Measurements from ENCODE around the gene LSM14B.
"Not testable (repeated sequence)": the region's sequence is repeated elsewhere in the genome, so short reads cannot be mapped to it uniquely, and the experiment has no call there.

Gene LSM14B

DNA sequence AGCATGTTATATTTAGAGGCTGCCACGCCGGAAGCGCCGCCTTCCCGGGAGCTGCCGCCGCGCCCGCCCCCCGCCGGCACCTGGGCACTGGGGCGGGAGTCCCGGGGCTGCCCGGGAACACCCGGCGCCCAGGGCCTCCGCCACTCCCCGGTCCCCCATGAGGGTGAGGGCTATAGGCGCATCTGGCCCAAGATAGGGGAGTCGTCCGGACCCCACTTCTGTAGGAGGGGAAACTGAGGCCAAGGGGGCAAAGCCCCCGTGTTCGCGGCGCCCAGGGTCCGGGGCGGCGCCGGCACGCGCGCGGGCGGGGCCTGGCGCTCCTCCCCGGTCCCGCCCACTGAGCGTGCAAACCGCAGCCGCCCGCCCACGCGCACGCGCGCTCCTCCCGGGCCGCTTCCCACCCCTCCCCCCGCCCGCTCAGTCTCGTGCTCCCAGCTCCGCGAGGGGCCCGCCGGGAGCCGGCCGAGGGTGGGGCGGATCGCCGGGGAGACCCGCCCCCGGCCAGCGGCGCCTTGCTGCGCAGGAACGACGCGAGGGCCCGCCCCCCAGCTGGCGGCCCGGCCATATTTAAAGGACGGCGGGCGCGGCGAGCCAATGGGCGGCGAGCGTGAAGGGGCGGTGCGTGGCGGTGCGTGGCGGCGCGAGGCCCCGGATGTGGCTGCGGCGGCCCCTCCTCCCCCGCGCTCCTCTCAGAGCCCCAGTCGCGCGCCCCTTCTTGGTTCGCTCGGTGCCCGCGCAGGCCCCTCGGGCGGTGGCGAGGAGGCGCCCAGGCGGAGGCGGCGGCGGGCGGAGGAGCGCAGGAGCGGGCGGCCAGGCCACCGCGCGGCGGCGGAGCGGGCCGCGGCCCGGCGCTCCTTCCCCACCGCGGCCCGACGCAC, at the start of gene LSM14B:
Gene LSM14B, plus strand, starts transcription at position 700 of the 878 bp plus-strand sequence. CDS start 192 bp downstream, outside the sequence.
- H3K27ac Mint-ChIP-seq = peak within 1 kb of the TSS; percentile 53
- H3K27me3 Mint-ChIP-seq = no peaks in the 10 kb centered on the region
- H3K9me3 Mint-ChIP-seq = no peaks in the 10 kb centered on the region
- peaks cover 15% of the 10 kb centered on the region for H3K4me1 Mint-ChIP-seq
- peak; percentile 83 for ATAC-seq (ENCODE audit: low read depth)
- peak; percentile 87 to 96 for DNase-seq (ENCODE audit: low spot score in 2 of 2)
- H3K4me3 Mint-ChIP-seq = peak within 1 kb of the TSS; percentile 85
- H3K36me3 Mint-ChIP-seq = peaks cover 10% of the 10 kb centered on the region

- H3K9me3 Mint-ChIP-seq = peaks cover 15% of the 10 kb centered on the region
- no peak overlapping the region for H3K27ac Mint-ChIP-seq
- H3K36me3 Mint-ChIP-seq = peaks cover 10% of the 10 kb centered on the region
- peaks cover 3% of the 10 kb centered on the region for H3K27me3 Mint-ChIP-seq
- H3K4me3 Mint-ChIP-seq = no peak overlapping the region
- H3K4me1 Mint-ChIP-seq = no peaks in the 10 kb centered on the region
- DNase-seq (ENCODE audit: low spot score in 2 of 2) (no peak), ATAC-seq (ENCODE audit: low read depth) (no peak)
These were observed 49.0 kb upstream of the LSM14B start for GRCh38 chr20:62073323-62073722.

DNA sequence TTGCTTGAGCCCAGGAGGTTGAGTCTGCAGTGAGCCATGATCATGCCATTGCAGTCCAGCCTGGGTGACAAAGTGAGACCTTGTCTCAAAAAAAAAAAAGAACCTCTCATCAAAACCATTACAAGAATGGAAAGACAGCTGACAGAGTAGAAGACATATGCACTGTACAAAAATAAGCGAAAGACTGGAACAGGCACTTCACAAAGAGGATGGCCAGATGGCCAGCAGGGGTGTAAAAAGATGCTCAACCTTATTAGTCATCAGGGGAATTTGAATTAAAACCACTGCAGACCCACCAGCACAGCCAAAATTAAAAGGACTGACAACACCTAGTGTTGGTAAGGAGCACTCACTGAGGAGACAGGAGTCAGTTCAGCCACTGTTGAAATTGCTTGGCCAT, 43.1 kb upstream of the LSM14B start:
- H3K27me3 Mint-ChIP-seq = peaks cover 13% of the 10 kb centered on the region
- H3K27ac Mint-ChIP-seq = no peak overlapping the region
- peaks cover 16% of the 10 kb centered on the region for H3K9me3 Mint-ChIP-seq
- ATAC-seq (ENCODE audit: low read depth) (no peak), DNase-seq (ENCODE audit: low spot score in 2 of 2) (no peak)
- H3K4me1 Mint-ChIP-seq = no peaks in the 10 kb centered on the region
- H3K36me3 Mint-ChIP-seq = peaks cover 8% of the 10 kb centered on the region
- no peak overlapping the region for H3K4me3 Mint-ChIP-seq

DNA sequence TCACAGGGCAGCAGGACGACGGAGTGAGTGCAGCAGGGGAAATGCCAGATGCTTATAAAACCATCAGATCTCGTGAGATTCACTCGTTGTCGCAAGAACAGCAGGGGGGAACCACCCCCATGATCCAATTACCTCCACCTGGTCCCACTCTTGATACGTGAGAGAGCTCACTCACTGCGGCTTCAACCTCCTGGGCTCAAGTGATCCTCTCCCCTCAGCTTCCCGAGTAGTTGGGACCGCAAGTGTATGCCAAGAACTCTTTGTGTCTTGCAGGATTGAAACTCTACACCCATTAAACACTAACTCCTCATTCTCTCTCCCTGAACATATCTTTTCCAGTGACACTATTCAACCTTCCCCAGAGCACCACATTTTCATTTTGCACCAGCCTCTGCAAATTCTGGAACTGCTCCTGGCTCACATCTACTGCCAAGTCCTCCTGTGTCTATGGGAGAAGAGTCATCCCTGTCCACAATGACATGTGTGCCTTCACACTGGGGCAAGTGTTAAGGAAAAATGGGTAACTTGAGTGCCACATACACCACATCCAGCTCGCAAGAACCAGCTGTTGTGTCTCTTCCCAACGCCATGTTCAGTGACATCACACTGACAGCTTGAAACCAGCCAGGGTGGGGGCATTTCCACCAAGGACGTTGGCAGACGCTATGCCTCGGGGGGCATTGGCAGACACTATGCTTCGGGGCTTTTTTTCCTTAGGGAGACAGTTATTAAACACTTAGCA, 41.9 kb upstream of the LSM14B start:
- H3K9me3 Mint-ChIP-seq = peaks cover 14% of the 10 kb centered on the region
- peaks cover 13% of the 10 kb centered on the region for H3K27me3 Mint-ChIP-seq
- ATAC-seq (ENCODE audit: low read depth) (no peak), DNase-seq (ENCODE audit: low spot score in 2 of 2) (no peak)
- no peak overlapping the region for H3K27ac Mint-ChIP-seq
- peaks cover 6% of the 10 kb centered on the region for H3K36me3 Mint-ChIP-seq
- no peak overlapping the region for H3K4me3 Mint-ChIP-seq
- H3K4me1 Mint-ChIP-seq = no peaks in the 10 kb centered on the region

DNA sequence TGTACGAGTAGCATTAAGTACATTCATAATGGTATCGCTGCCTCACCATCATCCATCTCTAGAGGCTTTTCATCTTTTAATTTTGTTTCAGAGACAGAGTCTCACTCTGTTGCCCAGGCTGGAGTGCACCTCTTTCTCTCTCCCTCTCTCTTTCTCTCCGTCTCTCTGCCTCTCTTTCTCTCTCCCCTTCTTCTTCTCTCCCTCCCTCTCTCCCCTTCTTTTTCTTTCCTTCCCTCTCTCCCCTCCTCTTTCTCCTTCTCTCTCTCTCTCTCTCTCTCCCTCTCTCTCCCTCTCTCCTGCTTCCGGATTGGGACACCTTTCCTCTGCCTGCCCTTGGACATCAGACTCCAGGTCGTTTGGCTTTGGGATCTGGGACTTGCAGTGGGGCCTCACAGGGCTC, 39.0 kb upstream of the LSM14B start:
- Mint-ChIP-seq H3K27ac (no peak overlapping the region), H3K4me3 (no peak overlapping the region), H3K9me3 (peaks cover 8% of the 10 kb centered on the region), H3K36me3 (no peaks in the 10 kb centered on the region), H3K4me1 (no peaks in the 10 kb centered on the region), H3K27me3 (peaks cover 10% of the 10 kb centered on the region)
- DNase-seq (ENCODE audit: low spot score in 2 of 2) = no peak
- no peak for ATAC-seq (ENCODE audit: low read depth)

- H3K36me3 Mint-ChIP-seq; ATAC-seq (ENCODE audit: low read depth); H3K4me3 Mint-ChIP-seq; H3K27me3 Mint-ChIP-seq; H3K27ac Mint-ChIP-seq; H3K4me1 Mint-ChIP-seq; H3K9me3 Mint-ChIP-seq; DNase-seq (ENCODE audit: low spot score in 2 of 2): not testable (repeated sequence)
These were observed 38.1 kb upstream of the LSM14B start for GRCh38 chr20:62084224-62084623.

DNA sequence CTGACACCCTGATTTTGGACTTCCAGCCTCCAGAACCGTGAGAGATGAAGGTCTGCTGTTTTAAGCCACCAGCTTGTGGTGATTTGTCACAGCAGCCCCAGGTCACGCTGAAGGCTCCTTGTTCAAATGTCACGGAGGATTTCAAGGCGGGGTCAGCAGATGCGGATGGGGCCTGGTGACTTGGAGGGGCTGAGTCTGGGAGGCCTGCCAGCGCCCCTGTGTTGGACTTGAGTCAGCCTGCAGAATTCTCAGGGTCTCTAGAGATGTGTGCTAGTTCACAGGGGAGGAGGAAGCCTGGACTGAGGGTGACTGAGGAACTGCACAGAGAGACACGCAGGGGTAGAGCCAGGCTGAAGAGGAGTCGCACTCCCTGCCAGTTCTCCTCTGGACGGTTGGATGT, 37.1 kb upstream of the LSM14B start:
- Mint-ChIP-seq H3K27ac (no peak overlapping the region), H3K27me3 (peaks cover 10% of the 10 kb centered on the region), H3K4me3 (no peak overlapping the region), H3K36me3 (no peaks in the 10 kb centered on the region), H3K9me3 (peaks cover 5% of the 10 kb centered on the region), H3K4me1 (no peaks in the 10 kb centered on the region)
- no peak for DNase-seq (ENCODE audit: low spot score in 2 of 2)
- ATAC-seq (ENCODE audit: low read depth) = no peak

DNA sequence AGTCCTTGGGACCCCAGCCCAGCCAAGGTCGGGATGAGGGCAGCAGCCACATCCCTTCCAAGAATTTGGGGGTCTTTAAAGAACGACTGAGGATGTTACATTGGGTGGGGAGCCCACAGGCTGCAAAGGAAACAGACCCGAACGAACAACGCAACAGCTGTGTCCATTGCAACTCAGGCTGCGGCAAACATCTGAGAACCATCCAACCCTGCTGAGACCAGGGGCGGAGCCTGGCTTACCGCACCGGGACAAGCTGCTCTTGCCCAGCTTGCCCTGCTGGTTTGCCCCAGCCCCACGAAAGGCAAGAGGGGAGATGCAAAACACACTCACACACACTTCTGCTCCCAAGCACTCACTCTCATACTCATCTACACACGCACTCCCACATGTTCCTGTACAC, 35.0 kb upstream of the LSM14B start:
- Mint-ChIP-seq H3K4me3 (no peak overlapping the region), H3K27me3 (peaks cover 12% of the 10 kb centered on the region), H3K9me3 (no peaks in the 10 kb centered on the region), H3K4me1 (no peaks in the 10 kb centered on the region), H3K27ac (no peak overlapping the region), H3K36me3 (peaks cover 4% of the 10 kb centered on the region)
- ATAC-seq (ENCODE audit: low read depth) (no peak), DNase-seq (ENCODE audit: low spot score in 2 of 2) (no peak)

DNA sequence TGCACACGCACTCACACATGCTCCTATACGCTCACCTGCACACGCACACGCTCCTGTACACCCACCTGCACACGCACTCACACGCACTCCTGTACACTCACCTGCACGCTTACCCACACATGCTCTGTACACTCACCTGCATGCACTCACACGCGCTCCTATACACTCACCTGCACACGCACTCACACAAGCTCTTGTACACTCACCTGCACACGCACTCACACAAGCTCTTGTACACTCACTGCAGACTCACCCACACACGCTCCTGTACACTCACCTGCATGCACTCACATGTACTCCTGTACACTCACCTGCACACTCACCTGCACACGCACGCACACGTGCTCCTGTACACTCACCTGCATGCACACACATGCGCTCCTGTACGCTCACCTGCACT, 34.6 kb upstream of the LSM14B start:
- H3K27me3 Mint-ChIP-seq = peaks cover 12% of the 10 kb centered on the region
- ATAC-seq (ENCODE audit: low read depth) = no peak
- no peak for DNase-seq (ENCODE audit: low spot score in 2 of 2)
- H3K36me3 Mint-ChIP-seq = peaks cover 4% of the 10 kb centered on the region
- no peak overlapping the region for H3K4me3 Mint-ChIP-seq
- H3K9me3 Mint-ChIP-seq = no peaks in the 10 kb centered on the region
- no peak overlapping the region for H3K27ac Mint-ChIP-seq
- no peaks in the 10 kb centered on the region for H3K4me1 Mint-ChIP-seq

GRCh38 chr20:62088258-62089127, 33.8 kb upstream of the LSM14B start:
- no peak overlapping the region for H3K4me3 Mint-ChIP-seq
- H3K27me3 Mint-ChIP-seq = peaks cover 9% of the 10 kb centered on the region
- H3K4me1 Mint-ChIP-seq = no peaks in the 10 kb centered on the region

DNA sequence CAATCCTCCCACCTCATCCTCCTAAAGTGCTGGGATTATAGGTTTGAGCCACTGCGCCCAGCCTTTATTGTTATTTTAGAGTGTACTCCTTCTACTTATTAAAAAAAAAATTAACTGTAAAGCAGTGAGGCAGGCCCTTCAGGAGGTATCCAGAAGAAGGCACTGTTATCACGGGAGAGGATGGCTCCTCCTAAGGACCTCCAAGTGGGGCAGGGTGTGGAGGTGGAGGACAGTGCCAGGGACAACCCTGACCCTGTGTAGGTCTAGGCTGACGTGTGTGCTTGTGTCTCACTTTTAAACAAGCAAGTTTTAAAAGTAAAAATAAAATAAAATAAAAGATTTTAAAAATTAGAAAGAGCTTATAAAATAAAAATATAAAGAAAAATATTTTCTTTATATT, 32.9 kb upstream of the LSM14B start:
- ATAC-seq (ENCODE audit: low read depth) = no peak
- Mint-ChIP-seq H3K36me3 (peaks cover 4% of the 10 kb centered on the region), H3K27ac (no peak overlapping the region), H3K9me3 (peaks cover 2% of the 10 kb centered on the region), H3K4me3 (no peak overlapping the region), H3K4me1 (no peaks in the 10 kb centered on the region), H3K27me3 (peaks cover 10% of the 10 kb centered on the region)
- DNase-seq (ENCODE audit: low spot score in 2 of 2) = no peak

More at GRCh38 chr20:62088258-62089127, 33.8 kb upstream of the LSM14B start:
- no peak for DNase-seq (ENCODE audit: low spot score in 2 of 2)
- no peak for ATAC-seq (ENCODE audit: low read depth)
- Mint-ChIP-seq H3K9me3 (peaks cover 2% of the 10 kb centered on the region), H3K27ac (no peak overlapping the region), H3K36me3 (peaks cover 4% of the 10 kb centered on the region)

DNA sequence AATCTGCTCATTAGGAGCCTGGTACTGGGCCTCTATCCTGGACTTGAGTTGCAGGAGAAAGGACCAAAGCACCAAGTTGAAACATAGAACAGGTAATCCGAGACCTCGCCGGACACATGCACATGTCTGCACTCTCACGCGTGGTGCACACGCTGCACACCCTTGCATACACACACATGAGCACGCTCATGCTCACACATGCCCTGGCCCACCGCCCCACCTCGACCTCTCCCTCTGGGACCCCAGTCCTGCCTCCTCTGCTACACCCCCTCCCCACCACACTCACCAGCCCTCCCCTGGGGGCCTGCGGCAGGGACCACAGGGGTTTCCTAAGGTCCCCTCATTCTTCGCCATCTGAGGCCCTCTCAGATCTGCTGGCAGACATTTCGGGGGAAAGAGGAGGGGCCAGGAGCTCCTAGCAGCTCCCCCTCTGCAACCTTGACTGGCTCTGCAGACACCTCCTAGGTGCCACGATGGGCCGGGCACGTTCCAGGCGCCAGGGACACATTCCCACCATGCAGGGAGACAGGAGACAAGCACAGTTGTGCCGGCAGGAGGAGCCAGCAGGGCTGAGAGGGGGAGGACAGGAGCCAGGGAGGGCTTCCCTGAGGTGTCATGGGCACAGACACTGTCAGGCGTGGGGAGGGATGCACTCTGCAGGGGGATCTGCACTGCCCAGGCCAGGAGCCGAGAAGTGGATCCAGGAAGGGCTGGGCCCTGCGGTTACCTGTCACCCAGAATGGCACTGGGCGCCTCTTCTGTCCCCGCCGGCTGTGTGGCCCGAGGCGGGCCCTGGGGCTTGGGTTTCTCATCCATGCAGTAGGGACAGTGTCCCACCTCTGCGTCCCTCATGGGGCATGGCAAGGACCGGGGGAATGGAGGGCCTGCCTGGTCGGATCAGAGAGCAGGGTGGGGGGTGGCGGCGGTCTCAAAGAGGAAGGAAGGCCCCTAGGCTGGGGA, 25.6 kb upstream of the LSM14B start:
- Mint-ChIP-seq H3K4me3 (no peak overlapping the region), H3K27me3 (peaks cover 25% of the 10 kb centered on the region), H3K36me3 (peaks cover 7% of the 10 kb centered on the region), H3K27ac (no peak overlapping the region), H3K9me3 (peaks cover 13% of the 10 kb centered on the region), H3K4me1 (no peaks in the 10 kb centered on the region)
- ATAC-seq (ENCODE audit: low read depth) = no peak
- no peak for DNase-seq (ENCODE audit: low spot score in 2 of 2)

- peaks cover 13% of the 10 kb centered on the region for H3K9me3 Mint-ChIP-seq
- peaks cover 18% of the 10 kb centered on the region for H3K27me3 Mint-ChIP-seq
- DNase-seq (ENCODE audit: low spot score in 2 of 2) = no peak
- H3K4me1 Mint-ChIP-seq = no peaks in the 10 kb centered on the region
- ATAC-seq (ENCODE audit: low read depth) = no peak
- peaks cover 3% of the 10 kb centered on the region for H3K36me3 Mint-ChIP-seq
- H3K27ac Mint-ChIP-seq = no peak overlapping the region
- H3K4me3 Mint-ChIP-seq = no peak overlapping the region
These were observed 24.3 kb upstream of the LSM14B start for GRCh38 chr20:62097881-62098407.

Data from memory B cell (primary cell).